Type B pancreatic cell (in vitro differentiated cells): ENCODE data around the gene PARP16. TPM values are rescaled to one million over a fixed set of nuclear protein-coding genes. Genes with fewer than 3 reads are reported as not detected.

Source experiments
- DNase-seq: peaks from one replicate; pipeline ENCODE4 v3.0.0; 2021; ENCODE audit warnings: mixed read lengths; ENCODE audit not compliant: unreplicated experiment; ENCODE audit errors: extremely low spot score
- H3K27ac Mint-ChIP-seq: 2 replicates; pipeline ENCODE4 v1.8.0; 2021; ENCODE audit warnings: mild to moderate bottlenecking, mixed read lengths
- H3K27me3 Mint-ChIP-seq: 2 replicates; pipeline ENCODE4 v1.8.0; 2021; ENCODE audit warnings: mixed read lengths
- H3K36me3 Mint-ChIP-seq: 2 replicates; pipeline ENCODE4 v1.8.0; 2021; ENCODE audit warnings: mixed read lengths
- H3K4me1 Mint-ChIP-seq: one replicate; pipeline ENCODE4 v1.8.0; 2021; ENCODE audit warnings: mixed read lengths; ENCODE audit not compliant: unreplicated experiment
- H3K4me3 Mint-ChIP-seq: 2 replicates; pipeline ENCODE4 v1.8.0; 2021; ENCODE audit warnings: mild to moderate bottlenecking, mixed read lengths
- H3K9me3 Mint-ChIP-seq: 2 replicates; pipeline ENCODE4 v1.8.0; 2021; ENCODE audit warnings: mixed read lengths
- CTCF ChIP-seq: fragments of 200-600 bp; sonication (generic); conservative IDR thresholded peaks from 2 replicates; pipeline ENCODE4 v1.5.0; 2021; ENCODE audit warnings: antibody characterized with exemption, mild to moderate bottlenecking
- total RNA-seq: library from RNA; stranded (reverse); gene quantifications from 2 replicates; pipeline ENCODE4 v1.2.1, GENCODE V29; 2021; ENCODE audit warnings: low replicate concordance

Gene PARP16
- total RNA-seq, 1 donor from 2014 or later: 12.7 TPM

DNA sequence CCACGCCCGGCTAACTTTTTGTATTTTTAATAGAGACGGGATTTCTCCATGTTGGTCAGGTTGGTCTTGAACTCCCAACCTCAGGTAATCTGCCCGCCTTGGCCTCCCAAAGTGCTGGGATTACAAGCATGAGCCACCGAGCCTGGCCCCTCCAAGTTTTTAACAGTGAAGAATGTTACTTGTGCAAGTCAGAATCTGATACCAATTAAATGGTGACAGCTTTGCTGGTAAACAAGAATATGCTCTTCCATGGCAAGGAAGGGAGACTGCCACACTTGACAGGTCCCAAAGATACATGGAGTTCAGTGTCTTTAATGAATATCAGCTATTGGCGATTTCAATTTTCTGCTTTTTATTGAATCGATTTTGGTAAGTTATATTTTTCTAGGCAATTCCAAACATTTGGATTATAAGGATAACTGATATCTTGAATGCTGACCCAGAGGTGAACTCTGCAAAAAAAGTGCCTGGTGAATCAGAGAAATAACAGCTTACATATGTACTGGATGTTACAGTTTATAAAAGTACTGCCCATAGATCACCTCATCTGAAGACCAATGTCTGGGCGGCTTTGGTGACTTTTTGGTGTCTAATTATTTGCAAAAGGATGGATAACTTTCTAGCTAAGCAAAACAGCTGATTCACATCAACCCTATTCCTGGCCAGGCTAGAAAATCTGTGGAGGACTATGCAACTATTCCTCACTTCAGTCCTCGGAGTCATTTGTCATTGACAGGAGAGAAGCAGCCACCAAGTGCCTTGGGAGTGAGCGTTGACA, 1.2 kb downstream of the PARP16 start:
- H3K36me3 Mint-ChIP-seq: peaks cover 5% of the 10 kb centered on the region
- no peaks in the 10 kb centered on the region for H3K27me3 Mint-ChIP-seq
- H3K4me3 Mint-ChIP-seq: peak overlapping the region; percentile 91
- H3K4me1 Mint-ChIP-seq: peaks cover 22% of the 10 kb centered on the region
- peak overlapping the region; percentile 86 for H3K27ac Mint-ChIP-seq
- DNase-seq: no peak
- no peak for TF ChIP-seq CTCF
- no peaks in the 10 kb centered on the region for H3K9me3 Mint-ChIP-seq

GRCh38 chr15:65278480-65278879, 8.2 kb downstream of the PARP16 start:
- H3K9me3 Mint-ChIP-seq: no peaks in the 10 kb centered on the region

GRCh38 chr15:65277015-65277414, 9.7 kb downstream of the PARP16 start:
- no peaks in the 10 kb centered on the region for H3K27me3 Mint-ChIP-seq
- no peak overlapping the region for H3K27ac Mint-ChIP-seq
- H3K36me3 Mint-ChIP-seq: peaks cover 4% of the 10 kb centered on the region
- DNase-seq: no peak
- peaks cover 16% of the 10 kb centered on the region for H3K4me1 Mint-ChIP-seq
- H3K9me3 Mint-ChIP-seq: no peaks in the 10 kb centered on the region
- no peak overlapping the region for H3K4me3 Mint-ChIP-seq
- no peak for TF ChIP-seq CTCF

More at GRCh38 chr15:65278480-65278879, 8.2 kb downstream of the PARP16 start:
- no peak for DNase-seq
- Mint-ChIP-seq H3K4me3 (no peak overlapping the region), H3K36me3 (peaks cover 9% of the 10 kb centered on the region), H3K4me1 (peaks cover 16% of the 10 kb centered on the region), H3K27ac (no peak overlapping the region), H3K27me3 (no peaks in the 10 kb centered on the region)
- TF ChIP-seq CTCF: no peak

GRCh38 chr15:65275728-65276126, 11.0 kb downstream of the PARP16 start:
- no peaks in the 10 kb centered on the region for H3K27me3 Mint-ChIP-seq
- peak overlapping the region; percentile 32 for H3K27ac Mint-ChIP-seq
- H3K4me3 Mint-ChIP-seq: no peak overlapping the region
- no peaks in the 10 kb centered on the region for H3K9me3 Mint-ChIP-seq
- peaks cover 19% of the 10 kb centered on the region for H3K4me1 Mint-ChIP-seq
- no peak for TF ChIP-seq CTCF
- H3K36me3 Mint-ChIP-seq: peaks cover 4% of the 10 kb centered on the region
- DNase-seq: no peak

DNA sequence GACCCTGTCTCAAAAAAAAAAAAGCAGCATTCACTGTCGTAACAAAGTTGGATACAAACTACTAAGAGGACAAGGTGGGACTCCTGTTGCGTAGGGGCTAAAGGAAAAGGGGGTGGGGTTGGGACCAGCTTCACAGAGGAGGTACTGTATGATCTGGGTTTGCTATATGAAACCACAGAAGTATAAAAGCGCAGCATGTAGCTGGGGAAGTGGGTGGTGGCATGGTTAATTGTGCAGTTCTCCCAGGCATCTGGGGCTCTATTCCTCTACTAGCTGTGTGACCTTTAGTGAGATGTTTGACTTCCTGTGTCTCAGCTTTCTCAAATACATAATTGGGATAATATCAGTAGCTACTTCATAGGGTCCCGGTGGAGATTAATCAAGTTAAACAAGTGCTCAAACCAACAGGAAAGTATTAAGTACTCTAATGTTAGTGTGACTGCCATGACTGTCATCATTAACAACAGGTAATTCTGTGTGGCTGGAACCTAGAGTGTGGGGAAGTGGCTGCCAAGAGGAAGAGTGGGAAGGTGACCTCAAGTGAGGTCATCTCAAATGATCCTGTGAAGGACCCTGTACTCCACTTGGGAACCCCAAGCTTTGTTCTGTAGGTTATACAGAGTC, 11.5 kb downstream of the PARP16 start:
- Mint-ChIP-seq H3K27me3 (no peaks in the 10 kb centered on the region), H3K4me1 (peaks cover 19% of the 10 kb centered on the region), H3K4me3 (no peak overlapping the region), H3K36me3 (peaks cover 4% of the 10 kb centered on the region), H3K27ac (peak overlapping the region; percentile 32), H3K9me3 (no peaks in the 10 kb centered on the region)
- no peak for DNase-seq
- TF ChIP-seq CTCF: no peak
